HepG2 (cell line): Measurements from ENCODE around the gene LDAF1. TPM values are rescaled to one million over a fixed set of nuclear protein-coding genes. Genes with fewer than 3 reads are reported as not detected.

Source experiments
- ATF2 ChIP-seq: sonication (generic); formaldehyde crosslinking; IDR thresholded peaks from 2 replicates; pipeline ENCODE4 v1.4.0; 2020; ENCODE audit warnings: missing genetic modification reagents
- GMEB2 ChIP-seq: IDR thresholded peaks from 2 replicates; pipeline ENCODE4 v1.6.1; 2016; ENCODE audit warnings: missing biosample characterization, missing genetic modification reagents, low read depth
- HDAC6 ChIP-seq: fragments of 200-600 bp; sonication (generic); IDR thresholded peaks from 2 replicates; pipeline ENCODE4 v1.7.0; 2017; ENCODE audit warnings: mild to moderate bottlenecking, antibody characterized with exemption, low read length, low read depth
- HOXA9 ChIP-seq: sonication (generic); formaldehyde crosslinking; IDR thresholded peaks from 2 replicates; pipeline ENCODE4 v1.8.1; 2022; ENCODE audit warnings: missing genetic modification reagents, mild to moderate bottlenecking, moderate library complexity, borderline replicate concordance
- KIAA2018 ChIP-seq: sonication (generic); formaldehyde crosslinking; IDR thresholded peaks from 2 replicates; pipeline ENCODE4 v1.5.0; 2020; ENCODE audit warnings: mild to moderate bottlenecking, missing genetic modification reagents, borderline replicate concordance
- KLF16 ChIP-seq, 2 experiments: sonication (generic) in 1 of 2; formaldehyde crosslinking in 1 of 2; IDR thresholded peaks; 2 replicates each; pipeline versions ENCODE4 v1.6.1 to v1.8.0; 2016 to 2023; ENCODE audit warnings: missing genetic modification reagents in 2 of 2, missing compliant biosample characterization in 1 of 2
- PRDM15 ChIP-seq: sonication (generic); formaldehyde crosslinking; IDR thresholded peaks from 2 replicates; pipeline ENCODE4 v1.4.0; 2020; ENCODE audit warnings: missing genetic modification reagents
- SAP130 ChIP-seq: IDR thresholded peaks from 2 replicates; pipeline ENCODE4 v1.6.1; 2016; ENCODE audit warnings: low read depth
- SP5 ChIP-seq: IDR thresholded peaks from 2 replicates; pipeline ENCODE4 v1.6.1; 2016; ENCODE audit warnings: low read depth, borderline replicate concordance
- YY1 ChIP-seq: IDR thresholded peaks from 2 replicates; pipeline ENCODE4 v1.6.1; 2011; ENCODE audit warnings: low read length, low read depth, moderate library complexity, mild to moderate bottlenecking; ENCODE audit not compliant: insufficient read depth, insufficient replicate concordance
- ZIK1 ChIP-seq: sonication (generic); formaldehyde crosslinking; IDR thresholded peaks from 2 replicates; pipeline ENCODE4 v1.5.0; 2020; ENCODE audit warnings: mild to moderate bottlenecking, low read depth, missing genetic modification reagents, borderline replicate concordance
- ZNF709 ChIP-seq: sonication (generic); formaldehyde crosslinking; IDR thresholded peaks from 2 replicates; pipeline ENCODE4 v1.5.0; 2020; ENCODE audit warnings: mild to moderate bottlenecking, missing genetic modification reagents
- polyA plus RNA-seq, 8 experiments: library from polyadenylated mRNA; depleted of rRNA in 3 of 8; stranded (reverse) in 7 of 8; unstranded in 1 of 8; fragments of >200 nt; fragmentation: Illumina TruSeq in 4 of 8; extraction: Trizol in 4 of 8; gene quantifications; 2 replicates each; pipeline versions ENCODE4 v1.2.1 to v1.2.3, GENCODE V29; 2011 to 2016; ENCODE audit warnings: low read depth in 4 of 8, missing spikeins in 1 of 8, mixed read lengths in 1 of 8; ENCODE audit not compliant: insufficient read depth in 1 of 8
- total RNA-seq, 5 experiments: library from RNA; depleted of rRNA; stranded (reverse); fragments of >200 nt; fragmentation: Illumina TruSeq; extraction: Trizol; gene quantifications; 2 replicates each; pipeline ENCODE4 v1.2.3, GENCODE V29; 2016; ENCODE audit warnings: low read depth in 1 of 5

Gene LDAF1
- total and polyA plus RNA-seq, 2 of the 13 experiments (the other 11 are each of a cell fraction or from before 2014, with no cell fraction given) = 6.3 to 7.5 TPM

GRCh38 chr16:21158208-21159110, at the start of gene LDAF1 (continued):
- no peak for TF ChIP-seq KIAA2018 (CRISPR knock-in tag)
- no peak; the same call in 1 of the 2 replicates for TF ChIP-seq ZNF709 (CRISPR knock-in tag)
- TF ChIP-seq KLF16 (CRISPR knock-in tag; IDR thresholded peaks at IDR 0.05) = peak in 1 of 2 experiments; percentile 85; a peak in 2 of 4 replicates
- no peak for TF ChIP-seq ATF2
- TF ChIP-seq YY1 = peak; percentile 18
- peak; percentile 82 for TF ChIP-seq SAP130
- TF ChIP-seq HOXA9 (CRISPR knock-in tag) = no peak
- TF ChIP-seq SP5 (CRISPR knock-in tag) = peak; percentile 47; the same call in 1 of the 2 replicates
- TF ChIP-seq GMEB2 (CRISPR knock-in tag) = no peak
- no peak for TF ChIP-seq PRDM15 (CRISPR knock-in tag)
- no peak for TF ChIP-seq HDAC6
- 0 out of 2 replicates have a peak, but pooled peaks have one; percentile 54 for TF ChIP-seq ZIK1 (CRISPR knock-in tag)
